ENCODE measurements around the gene TAF9B.
"Not testable (repeated sequence)": the region's sequence is repeated elsewhere in the genome, so short reads cannot be mapped to it uniquely, and the experiment has no call there.

TAF9B gene

DNA sequence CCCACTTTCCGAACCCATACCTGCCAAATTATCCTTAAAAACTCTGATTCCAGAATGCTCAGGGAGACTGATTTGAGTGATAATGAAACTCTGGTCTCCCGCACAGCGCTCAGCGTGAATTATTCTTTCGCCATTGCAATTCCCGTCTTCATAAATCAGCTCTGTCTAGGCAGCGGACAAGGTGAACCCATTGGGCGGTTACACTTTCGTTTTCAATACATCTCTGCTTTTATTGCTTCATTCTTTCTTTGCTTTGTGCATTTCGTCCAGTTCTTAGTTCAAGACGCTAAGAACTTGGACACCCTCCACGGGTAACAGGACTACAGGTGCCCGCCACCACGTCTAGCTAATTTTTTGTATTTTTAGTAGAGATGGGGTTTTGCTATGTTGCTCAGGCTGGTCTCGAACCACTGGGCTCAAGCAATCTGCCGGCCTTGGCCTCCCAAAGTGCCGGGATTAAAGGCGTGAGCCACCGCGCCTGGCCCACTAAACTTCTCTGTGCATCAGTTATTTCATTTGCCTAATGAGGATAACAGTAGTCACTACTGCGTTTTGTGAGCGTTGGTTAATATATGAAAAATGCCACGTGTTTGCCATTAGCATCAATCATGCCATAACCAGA lies 36.3 kb downstream of the TAF9B start:
- Histone ChIP-seq H3K9me3 (ENCODE audit: control insufficient read depth, low read length) (no peaks in the 10 kb centered on the region), H3K4me3 (ENCODE audit: insufficient read depth, low read depth, low read length) (peak overlapping the region; percentile 67), H3K27ac (ENCODE audit: insufficient read depth, low read depth, low read length, poor library complexity, severe bottlenecking) (peak overlapping the region; percentile 58), H3K36me3 (ENCODE audit: control insufficient read depth, insufficient read depth, low read length) (no peaks in the 10 kb centered on the region), H3K27me3 (ENCODE audit: control insufficient read depth, insufficient read depth, low read length, poor library complexity, severe bottlenecking) (no peaks in the 10 kb centered on the region), H3K4me1 (ENCODE audit: control insufficient read depth, insufficient read depth, low read length) (no peaks in the 10 kb centered on the region)
- WGBS, 2 experiments, result 87 to 95% methylated on average over 22 to 23 of the region's 23 CpGs

DNA sequence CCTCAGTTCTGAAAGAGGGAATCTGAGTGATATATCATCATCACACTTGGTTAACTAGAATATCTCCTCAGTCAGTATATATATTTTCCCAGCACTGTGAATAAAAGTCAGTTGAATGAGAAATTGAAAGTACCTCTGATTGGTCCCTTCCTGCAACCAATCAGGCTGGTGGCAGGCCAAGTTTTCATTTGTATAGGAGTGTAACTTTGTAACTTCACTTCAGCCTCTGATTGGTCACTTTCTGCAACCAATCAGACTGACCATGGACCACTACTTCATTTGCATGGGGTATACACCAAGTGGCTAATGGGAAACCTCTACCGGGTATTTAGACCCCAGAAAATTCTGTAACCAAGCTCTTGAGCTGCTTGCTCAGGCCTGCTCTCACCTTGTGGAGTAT lies 37.4 kb downstream of the TAF9B start:
- H3K4me1 ChIP-seq (ENCODE audit: control insufficient read depth, insufficient read depth, low read length), result no peaks in the 10 kb centered on the region
- H3K9me3 ChIP-seq (ENCODE audit: control insufficient read depth, low read length), result no peaks in the 10 kb centered on the region
- H3K27ac ChIP-seq (ENCODE audit: insufficient read depth, low read depth, low read length, poor library complexity, severe bottlenecking), result no peak overlapping the region
- H3K4me3 ChIP-seq (ENCODE audit: insufficient read depth, low read depth, low read length), result no peak overlapping the region
- 83 to 100% methylated on average over 1 of the region's 1 CpG for WGBS, 2 experiments
- no peaks in the 10 kb centered on the region for H3K27me3 ChIP-seq (ENCODE audit: control insufficient read depth, insufficient read depth, low read length, poor library complexity, severe bottlenecking)
- H3K36me3 ChIP-seq (ENCODE audit: control insufficient read depth, insufficient read depth, low read length), result no peaks in the 10 kb centered on the region

DNA sequence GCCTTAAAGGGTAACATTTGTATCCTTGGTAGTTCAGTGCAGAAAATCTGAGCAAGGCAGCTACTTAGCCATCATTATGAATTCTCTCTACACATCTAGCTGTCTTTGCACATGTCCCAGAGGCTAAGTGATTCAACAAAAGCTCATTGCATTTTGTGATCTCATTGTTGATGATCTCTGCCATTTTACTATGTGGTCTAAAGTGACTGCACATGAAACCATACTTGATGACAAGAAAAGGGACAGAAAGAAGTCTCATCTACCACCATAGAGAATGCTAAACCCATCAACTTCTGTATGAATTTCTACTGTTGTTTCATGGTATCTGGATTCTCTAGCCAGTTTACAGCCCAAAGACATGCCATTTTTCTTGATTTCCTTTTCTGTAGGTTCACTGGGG lies 41.3 kb downstream of the TAF9B start:
- Histone ChIP-seq H3K27me3 (ENCODE audit: control insufficient read depth, insufficient read depth, low read length, poor library complexity, severe bottlenecking) (no peaks in the 10 kb centered on the region), H3K4me3 (ENCODE audit: insufficient read depth, low read depth, low read length) (no peak overlapping the region), H3K36me3 (ENCODE audit: control insufficient read depth, insufficient read depth, low read length) (no peaks in the 10 kb centered on the region), H3K4me1 (ENCODE audit: control insufficient read depth, insufficient read depth, low read length) (no peaks in the 10 kb centered on the region), H3K27ac (ENCODE audit: insufficient read depth, low read depth, low read length, poor library complexity, severe bottlenecking) (no peak overlapping the region), H3K9me3 (ENCODE audit: control insufficient read depth, low read length) (no peaks in the 10 kb centered on the region)

DNA sequence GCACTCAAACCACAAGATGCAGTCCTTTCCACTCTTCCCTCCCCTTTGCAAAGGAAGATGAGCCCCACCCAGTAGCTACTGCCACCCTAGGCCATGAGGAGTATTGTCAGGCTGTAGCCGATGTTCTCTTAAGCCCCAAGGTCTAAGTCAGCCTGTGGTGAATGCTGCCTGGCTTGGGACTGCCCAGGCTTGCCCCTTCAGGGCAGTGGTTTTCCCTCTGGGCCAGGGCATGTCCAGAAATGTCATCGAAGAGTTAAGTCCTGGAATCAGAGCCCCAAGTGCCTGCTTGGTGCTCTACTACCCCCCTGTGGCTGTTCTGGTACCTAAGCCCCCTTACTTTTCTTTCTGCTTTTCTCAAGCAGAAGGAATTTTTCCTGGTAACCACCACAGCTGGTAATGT lies 47.2 kb downstream of the TAF9B start:
- Histone ChIP-seq H3K27ac (ENCODE audit: insufficient read depth, low read depth, low read length, poor library complexity, severe bottlenecking) (no peak overlapping the region), H3K4me3 (ENCODE audit: insufficient read depth, low read depth, low read length) (no peak overlapping the region), H3K27me3 (ENCODE audit: control insufficient read depth, insufficient read depth, low read length, poor library complexity, severe bottlenecking) (no peaks in the 10 kb centered on the region), H3K36me3 (ENCODE audit: control insufficient read depth, insufficient read depth, low read length) (no peaks in the 10 kb centered on the region), H3K9me3 (ENCODE audit: control insufficient read depth, low read length) (no peaks in the 10 kb centered on the region), H3K4me1 (ENCODE audit: control insufficient read depth, insufficient read depth, low read length) (no peaks in the 10 kb centered on the region)
- 20 to 37% methylated on average over 2 of the region's 2 CpGs for WGBS, 2 experiments

DNA sequence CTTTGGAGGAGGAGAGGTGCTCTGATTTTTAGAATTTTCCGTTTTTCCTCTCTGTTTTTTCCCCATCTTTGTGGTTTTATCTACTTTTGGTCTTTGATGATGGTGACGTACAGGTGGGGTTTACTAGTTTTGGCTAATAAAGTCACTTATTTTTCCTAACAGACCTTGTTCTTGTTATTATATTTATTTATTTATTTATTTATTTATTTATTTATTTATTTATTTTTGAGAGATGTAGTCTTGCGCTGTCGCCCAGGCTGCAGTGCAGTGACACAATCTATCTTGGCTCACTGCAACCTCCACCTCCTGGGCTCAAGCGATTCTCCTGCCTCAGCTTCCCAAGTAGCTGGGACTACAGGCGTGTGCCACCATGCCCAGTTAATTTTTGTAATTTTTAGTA lies 58.0 kb downstream of the TAF9B start:
- H3K36me3 ChIP-seq (ENCODE audit: control insufficient read depth, insufficient read depth, low read length); H3K27ac ChIP-seq (ENCODE audit: insufficient read depth, low read depth, low read length, poor library complexity, severe bottlenecking); H3K27me3 ChIP-seq (ENCODE audit: control insufficient read depth, insufficient read depth, low read length, poor library complexity, severe bottlenecking); H3K4me3 ChIP-seq (ENCODE audit: insufficient read depth, low read depth, low read length); H3K9me3 ChIP-seq (ENCODE audit: control insufficient read depth, low read length); H3K4me1 ChIP-seq (ENCODE audit: control insufficient read depth, insufficient read depth, low read length): not testable (repeated sequence)
- WGBS, 2 experiments, result 95 to 96% methylated on average over 4 to 5 of the region's 6 CpGs

Measured in ectodermal cell (in vitro differentiated cells).